ENCODE data around the gene LENG9.

LENG9 gene

GRCh38 chr19:54420068-54420382 lies 43.6 kb downstream of the LENG9 start:
- FAIRE-seq, result no peak

- no peak for FAIRE-seq
Measured at GRCh38 chr19:54418930-54419800, 44.4 kb downstream of the LENG9 start.

- no peak for FAIRE-seq
Measured at GRCh38 chr19:54418030-54418929, 45.3 kb downstream of the LENG9 start.

- FAIRE-seq, result no peak
Measured at GRCh38 chr19:54416695-54417491, 46.7 kb downstream of the LENG9 start.

GRCh38 chr19:54415901-54416673 lies 47.5 kb downstream of the LENG9 start:
- no peak for FAIRE-seq

- no peak for FAIRE-seq
Measured at GRCh38 chr19:54415208-54415900, 48.2 kb downstream of the LENG9 start, which contains the start of gene TTYH1. Gene TTYH1, plus strand, starts transcription at chr19:54415464. Its CDS starts 89 bp downstream, at chr19:54415553.

GRCh38 chr19:54414156-54414555 lies 49.4 kb downstream of the LENG9 start:
- FAIRE-seq, result no peak

- no peak for FAIRE-seq
Measured at GRCh38 chr19:54412877-54413276, 50.7 kb downstream of the LENG9 start.

Measured in endometrium (tissue), 2 donors.